Ishikawa (cell line): Measurements from ENCODE around the gene TMEM87B.

ENCODE experiments used
- CEBPB ChIP-seq: IDR thresholded peaks from 2 replicates; pipeline ENCODE4 v1.6.1; 2012
- EP300 ChIP-seq: IDR thresholded peaks from 2 replicates; pipeline ENCODE4 v1.6.1; 2012; ENCODE audit warnings: borderline replicate concordance
- RAD21 ChIP-seq: IDR thresholded peaks from 2 replicates; pipeline ENCODE4 v1.6.1; 2012; ENCODE audit warnings: low read depth

- 0 out of 2 replicates have a peak, but pooled peaks have one; percentile 23 for TF ChIP-seq EP300
- no peak for TF ChIP-seq CEBPB
- no peak for TF ChIP-seq RAD21
These were observed at the start of gene TMEM87B for GRCh38 chr2:112054847-112055729.
